GM21737 (cell line): ENCODE results near the gene STAP2.

Experiments
- ATAC-seq: cut with Tn5 transposase; IDR thresholded peaks from one replicate; pipeline ENCODE4 v1.9.1; 2021; ENCODE audit warnings: mild to moderate bottlenecking, moderate library complexity; ENCODE audit not compliant: unreplicated experiment

Gene STAP2

GRCh38 chr19:4371247-4372164 is 32.9 kb upstream of the STAP2 start:
- no peak for ATAC-seq

GRCh38 chr19:4370418-4371041 is 31.9 kb upstream of the STAP2 start:
- ATAC-seq: no peak

GRCh38 chr19:4369888-4370260 is 31.2 kb upstream of the STAP2 start:
- ATAC-seq: peak; percentile 30

GRCh38 chr19:4369109-4369887 is 30.7 kb upstream of the STAP2 start:
- peak; percentile 41 for ATAC-seq

- no peak for ATAC-seq
Observed at GRCh38 chr19:4368128-4368820, 29.6 kb upstream of the STAP2 start.

- ATAC-seq: no peak
Observed at GRCh38 chr19:4367781-4368127, 29.1 kb upstream of the STAP2 start.

- no peak for ATAC-seq
Observed at GRCh38 chr19:4367336-4367723, 28.7 kb upstream of the STAP2 start.

- ATAC-seq: no peak
Observed at GRCh38 chr19:4366666-4367335, 28.2 kb upstream of the STAP2 start.

GRCh38 chr19:4365791-4366665 is 27.4 kb upstream of the STAP2 start:
- no peak for ATAC-seq

- ATAC-seq: no peak
Observed at GRCh38 chr19:4365341-4365740, 26.7 kb upstream of the STAP2 start.

- ATAC-seq: no peak
Observed at GRCh38 chr19:4363571-4364304, 25.1 kb upstream of the STAP2 start.

GRCh38 chr19:4362831-4363545 is 24.4 kb upstream of the STAP2 start:
- no peak for ATAC-seq

- no peak for ATAC-seq
Observed at GRCh38 chr19:4362101-4362828, 23.6 kb upstream of the STAP2 start.

- no peak for ATAC-seq
Observed at GRCh38 chr19:4361152-4362046, 22.8 kb upstream of the STAP2 start.

GRCh38 chr19:4360641-4361151 is 22.1 kb upstream of the STAP2 start:
- ATAC-seq: no peak

- no peak for ATAC-seq
Observed at GRCh38 chr19:4360081-4360569, 21.5 kb upstream of the STAP2 start.
